ENCODE results near the gene TMEM126A. TPM values are rescaled to one million over a fixed set of nuclear protein-coding genes. Genes with fewer than 3 reads are reported as not detected.
A peak's percentile ranks its signal among the peaks of the same experiment; 100 is the strongest.
"Not testable (repeated sequence)": the region's sequence is repeated elsewhere in the genome, so short reads cannot be mapped to it uniquely, and the experiment has no call there.

The TMEM126A gene
- total RNA-seq, 2 donors from 2014 or later, result 33.0 to 46.3 TPM

GRCh38 chr11:85664615-85665481, 17.1 kb downstream of the TMEM126A start, which contains the start of gene CREBZF:
TSS of gene CREBZF (minus strand) at chr11:85665129. CDS start at chr11:85664875, 254 bp downstream.
- Mint-ChIP-seq H3K4me3 (peak within 1 kb of the TSS; percentile 97), H3K27ac (peak within 1 kb of the TSS; percentile 93 to 95), H3K27me3 (no peaks in the 10 kb centered on the region), H3K4me1 (ENCODE audit: low read depth in 2 of 2) (peaks cover 31 to 43% of the 10 kb centered on the region in 2 donors), H3K36me3 (peaks cover 33% of the 10 kb centered on the region), H3K9me3 (no peaks in the 10 kb centered on the region)
- peak; percentile 94 to 96 for ATAC-seq
- DNase-seq (ENCODE audit: low spot score), result peak; percentile 97

GRCh38 chr11:85665733-85666132, 18.0 kb downstream of the TMEM126A start:
- Mint-ChIP-seq H3K4me3 (peak overlapping the region; percentile 97), H3K27ac (peak overlapping the region; percentile 93 to 95), H3K4me1 (ENCODE audit: low read depth in 2 of 2) (peaks cover 22 to 34% of the 10 kb centered on the region in 2 donors), H3K9me3 (no peaks in the 10 kb centered on the region), H3K36me3 (peaks cover 25% of the 10 kb centered on the region), H3K27me3 (no peaks in the 10 kb centered on the region)
- ATAC-seq (no peak), DNase-seq (ENCODE audit: low spot score) (no peak)

- H3K27ac Mint-ChIP-seq, result peak overlapping the region; percentile 93 to 95
- ATAC-seq (no peak), DNase-seq (ENCODE audit: low spot score) (no peak)
- no peaks in the 10 kb centered on the region for H3K27me3 Mint-ChIP-seq
- peaks cover 17 to 25% of the 10 kb centered on the region in 2 donors for H3K4me1 Mint-ChIP-seq (ENCODE audit: low read depth in 2 of 2)
- H3K4me3 Mint-ChIP-seq, result no peak overlapping the region
- no peaks in the 10 kb centered on the region for H3K9me3 Mint-ChIP-seq
- peaks cover 17% of the 10 kb centered on the region for H3K36me3 Mint-ChIP-seq
Observed at GRCh38 chr11:85666687-85667086, 18.9 kb downstream of the TMEM126A start.

GRCh38 chr11:85668157-85668556, 20.4 kb downstream of the TMEM126A start:
- H3K27me3 Mint-ChIP-seq, result no peaks in the 10 kb centered on the region
- H3K4me3 Mint-ChIP-seq, result no peak overlapping the region
- ATAC-seq, result no peak

GRCh38 chr11:85670949-85671663, 23.3 kb downstream of the TMEM126A start:
- H3K27me3 Mint-ChIP-seq; H3K9me3 Mint-ChIP-seq; H3K36me3 Mint-ChIP-seq; DNase-seq (ENCODE audit: low spot score); H3K4me3 Mint-ChIP-seq; ATAC-seq; H3K27ac Mint-ChIP-seq: not testable (repeated sequence)
- peaks cover 4 to 10% of the 10 kb centered on the region in 2 donors for H3K4me1 Mint-ChIP-seq (ENCODE audit: low read depth in 2 of 2)

More at GRCh38 chr11:85668157-85668556, 20.4 kb downstream of the TMEM126A start:
- Mint-ChIP-seq H3K4me1 (ENCODE audit: low read depth in 2 of 2) (peaks cover 11 to 21% of the 10 kb centered on the region in 2 donors), H3K27ac (no peak overlapping the region), H3K36me3 (peaks cover 12% of the 10 kb centered on the region), H3K9me3 (no peaks in the 10 kb centered on the region)
- no peak for DNase-seq (ENCODE audit: low spot score)

- DNase-seq (ENCODE audit: low spot score), result no peak
- Mint-ChIP-seq H3K4me3 (no peak overlapping the region), H3K9me3 (no peaks in the 10 kb centered on the region), H3K4me1 (ENCODE audit: low read depth in 2 of 2) (peaks cover 4 to 7% of the 10 kb centered on the region in 2 donors), H3K27me3 (no peaks in the 10 kb centered on the region), H3K27ac (no peak overlapping the region), H3K36me3 (peaks cover 4% of the 10 kb centered on the region)
- no peak for ATAC-seq
Observed at GRCh38 chr11:85672105-85672902, 24.5 kb downstream of the TMEM126A start.

GRCh38 chr11:85673393-85673792, 25.6 kb downstream of the TMEM126A start:
- H3K27me3 Mint-ChIP-seq, result no peaks in the 10 kb centered on the region
- DNase-seq (ENCODE audit: low spot score) (no peak), ATAC-seq (peak; percentile 52 to 90)
- H3K36me3 Mint-ChIP-seq, result peaks cover 4% of the 10 kb centered on the region
- peak overlapping the region; percentile 21 for H3K4me3 Mint-ChIP-seq
- no peak overlapping the region for H3K27ac Mint-ChIP-seq
- peaks cover 4 to 7% of the 10 kb centered on the region in 2 donors for H3K4me1 Mint-ChIP-seq (ENCODE audit: low read depth in 2 of 2)
- no peaks in the 10 kb centered on the region for H3K9me3 Mint-ChIP-seq

GRCh38 chr11:85679576-85679975, 31.8 kb downstream of the TMEM126A start:
- Mint-ChIP-seq H3K4me1 (ENCODE audit: low read depth in 2 of 2) (peaks cover 22 to 27% of the 10 kb centered on the region in 2 donors), H3K36me3 (no peaks in the 10 kb centered on the region), H3K9me3 (no peaks in the 10 kb centered on the region), H3K27ac (no peak overlapping the region), H3K27me3 (no peaks in the 10 kb centered on the region), H3K4me3 (no peak overlapping the region)
- no peak for ATAC-seq
- DNase-seq (ENCODE audit: low spot score), result no peak

GRCh38 chr11:85680897-85681296, 33.1 kb downstream of the TMEM126A start:
- H3K9me3 Mint-ChIP-seq, result no peaks in the 10 kb centered on the region
- DNase-seq (ENCODE audit: low spot score), result no peak
- no peaks in the 10 kb centered on the region for H3K36me3 Mint-ChIP-seq
- H3K27ac Mint-ChIP-seq, result no peak overlapping the region
- H3K27me3 Mint-ChIP-seq, result no peaks in the 10 kb centered on the region
- H3K4me3 Mint-ChIP-seq, result no peak overlapping the region
- peaks cover 22 to 27% of the 10 kb centered on the region in 2 donors for H3K4me1 Mint-ChIP-seq (ENCODE audit: low read depth in 2 of 2)
- ATAC-seq, result peak; percentile 79 to 87

- Mint-ChIP-seq H3K9me3 (no peaks in the 10 kb centered on the region), H3K27me3 (no peaks in the 10 kb centered on the region), H3K4me1 (ENCODE audit: low read depth in 2 of 2) (peaks cover 22 to 27% of the 10 kb centered on the region in 2 donors), H3K36me3 (no peaks in the 10 kb centered on the region), H3K4me3 (peak overlapping the region; percentile 90), H3K27ac (peak overlapping the region; percentile 86 to 93)
- ATAC-seq, result peak; percentile 79 to 89
- peak; percentile 77 for DNase-seq (ENCODE audit: low spot score)
Observed at GRCh38 chr11:85682330-85683305, 34.9 kb downstream of the TMEM126A start.

- Mint-ChIP-seq H3K4me3 (no peak overlapping the region), H3K36me3 (peaks cover 4% of the 10 kb centered on the region), H3K27ac (peak overlapping the region in 1 of 2 donors; percentile 75), H3K27me3 (no peaks in the 10 kb centered on the region), H3K9me3 (no peaks in the 10 kb centered on the region), H3K4me1 (ENCODE audit: low read depth in 2 of 2) (peaks cover 22 to 28% of the 10 kb centered on the region in 2 donors)
- no peak for DNase-seq (ENCODE audit: low spot score)
- ATAC-seq, result no peak
Observed at GRCh38 chr11:85685125-85685819, 37.5 kb downstream of the TMEM126A start.

Measured in natural killer cell treated with Interleukin-12 subunit alpha and Interleukin-12 subunit beta and Interleukin-15 and Interleukin-18, amount 100 ng/mL, for 72 hours (primary cell).